ENCODE measurements around the gene MTRF1.

GRCh38 chr13:41293272-41293671, 29.9 kb upstream of the MTRF1 start:
- TF ChIP-seq CTCF (IDR thresholded peaks at IDR 0.05): no peak
- no peak for TF ChIP-seq POLR2A (IDR thresholded peaks at IDR 0.05)

All from prostate gland (tissue), 2 donors.